ENCODE data around the gene ATAD2B. TPM values are rescaled to one million over a fixed set of nuclear protein-coding genes. Genes with fewer than 3 reads are reported as not detected.
A peak's percentile ranks its signal among the peaks of the same experiment; 100 is the strongest.

Gene ATAD2B
- total RNA-seq, 1 experiment from 2014 or later = 19.7 TPM

GRCh38 chr2:23944527-23944926 lies 17.6 kb upstream of the ATAD2B start:
- no peaks in the 10 kb centered on the region for H3K27me3 Mint-ChIP-seq (ENCODE audit: insufficient read depth, unreplicated experiment)
- H3K27ac Mint-ChIP-seq (ENCODE audit: low read depth, unreplicated experiment) = peak overlapping the region; percentile 33
- peaks cover 19% of the 10 kb centered on the region for H3K4me1 Mint-ChIP-seq (ENCODE audit: insufficient read depth, unreplicated experiment)
- TF ChIP-seq, protein P1, sequence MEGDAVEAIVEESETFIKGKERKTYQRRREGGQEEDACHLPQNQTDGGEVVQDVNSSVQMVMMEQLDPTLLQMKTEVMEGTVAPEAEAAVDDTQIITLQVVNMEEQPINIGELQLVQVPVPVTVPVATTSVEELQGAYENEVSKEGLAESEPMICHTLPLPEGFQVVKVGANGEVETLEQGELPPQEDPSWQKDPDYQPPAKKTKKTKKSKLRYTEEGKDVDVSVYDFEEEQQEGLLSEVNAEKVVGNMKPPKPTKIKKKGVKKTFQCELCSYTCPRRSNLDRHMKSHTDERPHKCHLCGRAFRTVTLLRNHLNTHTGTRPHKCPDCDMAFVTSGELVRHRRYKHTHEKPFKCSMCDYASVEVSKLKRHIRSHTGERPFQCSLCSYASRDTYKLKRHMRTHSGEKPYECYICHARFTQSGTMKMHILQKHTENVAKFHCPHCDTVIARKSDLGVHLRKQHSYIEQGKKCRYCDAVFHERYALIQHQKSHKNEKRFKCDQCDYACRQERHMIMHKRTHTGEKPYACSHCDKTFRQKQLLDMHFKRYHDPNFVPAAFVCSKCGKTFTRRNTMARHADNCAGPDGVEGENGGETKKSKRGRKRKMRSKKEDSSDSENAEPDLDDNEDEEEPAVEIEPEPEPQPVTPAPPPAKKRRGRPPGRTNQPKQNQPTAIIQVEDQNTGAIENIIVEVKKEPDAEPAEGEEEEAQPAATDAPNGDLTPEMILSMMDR (IDR thresholded peaks at IDR 0.05; ENCODE audit: unreplicated experiment) = no peak
- CTCF ChIA-PET = interaction anchor here (0.7 to 1.4 kb wide), 3 partner anchors 17 to 140 kb away, joined by 3 to 4 read pairs (median 3); partner anchors contain the start of gene TP53I3
- POLR2A ChIA-PET = interaction anchor here (1.0 to 1.4 kb wide), 2 partner anchors 17 to 18 kb away, joined by 3 to 8 read pairs; partner anchors contain the start of gene ATAD2B
- H3K36me3 Mint-ChIP-seq (ENCODE audit: insufficient read depth, unreplicated experiment) = peaks cover 13% of the 10 kb centered on the region
- peak; percentile 29 for DNase-seq (ENCODE audit: unreplicated experiment)
- H3K4me3 Mint-ChIP-seq (ENCODE audit: unreplicated experiment) = no peak overlapping the region
- intact Hi-C loops (cut with micrococcal nuclease) = loop anchor here (5.0 kb wide), 1 partner anchor 138 kb away; the partner anchor contains the start of gene TP53I3
- no peaks in the 10 kb centered on the region for H3K9me3 Mint-ChIP-seq (ENCODE audit: unreplicated experiment)
- BruUV-seq (replicated peaks) = no TSS peak

GRCh38 chr2:23943666-23944065 lies 16.7 kb upstream of the ATAD2B start:
- Mint-ChIP-seq H3K9me3 (ENCODE audit: unreplicated experiment) (no peaks in the 10 kb centered on the region), H3K4me1 (ENCODE audit: insufficient read depth, unreplicated experiment) (peaks cover 25% of the 10 kb centered on the region), H3K4me3 (ENCODE audit: unreplicated experiment) (no peak overlapping the region), H3K27me3 (ENCODE audit: insufficient read depth, unreplicated experiment) (no peaks in the 10 kb centered on the region), H3K27ac (ENCODE audit: low read depth, unreplicated experiment) (no peak overlapping the region), H3K36me3 (ENCODE audit: insufficient read depth, unreplicated experiment) (peaks cover 13% of the 10 kb centered on the region)
- DNase-seq (ENCODE audit: unreplicated experiment) = no peak
- TF ChIP-seq, protein P1 (IDR thresholded peaks at IDR 0.05; ENCODE audit: unreplicated experiment) = no peak
- CTCF ChIA-PET = interaction anchor here (0.6 kb wide), 2 partner anchors 18 to 360 kb away, joined by 3 read pairs; no protein-coding TSS in a partner anchor
- intact Hi-C loops (cut with micrococcal nuclease) = loop anchor here (5.0 kb wide), 1 partner anchor 139 kb away; the partner anchor contains the start of gene TP53I3
- no TSS peak for BruUV-seq (replicated peaks)
- POLR2A ChIA-PET = interaction anchor here (1.2 to 1.4 kb wide), 2 partner anchors 16 to 17 kb away, joined by 3 to 8 read pairs; partner anchors contain the start of gene ATAD2B

DNA sequence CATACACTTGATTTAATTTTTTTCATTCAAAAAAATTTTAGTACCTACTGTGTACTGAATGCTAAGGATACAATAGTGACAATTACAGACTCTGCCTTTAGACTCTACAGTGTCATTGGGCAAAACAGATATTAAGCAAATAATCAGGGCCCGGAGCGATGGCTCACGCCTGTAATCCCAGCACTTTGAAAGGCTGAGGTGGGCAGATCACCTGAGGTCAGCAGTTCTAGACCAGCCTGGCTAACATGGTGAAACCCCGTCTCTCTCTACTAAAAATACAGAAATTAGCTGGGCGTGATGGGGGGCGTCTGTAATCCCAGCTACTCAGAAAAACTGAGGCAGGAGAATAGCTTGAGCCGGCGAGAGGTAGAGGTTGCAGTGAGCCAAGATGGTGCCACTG lies 14.7 kb upstream of the ATAD2B start:
- no TSS peak for BruUV-seq (replicated peaks)
- Mint-ChIP-seq H3K4me3 (ENCODE audit: unreplicated experiment) (peak overlapping the region; percentile 76), H3K36me3 (ENCODE audit: insufficient read depth, unreplicated experiment) (peaks cover 13% of the 10 kb centered on the region), H3K27me3 (ENCODE audit: insufficient read depth, unreplicated experiment) (no peaks in the 10 kb centered on the region), H3K27ac (ENCODE audit: low read depth, unreplicated experiment) (peak overlapping the region; percentile 30), H3K4me1 (ENCODE audit: insufficient read depth, unreplicated experiment) (peaks cover 25% of the 10 kb centered on the region), H3K9me3 (ENCODE audit: unreplicated experiment) (no peaks in the 10 kb centered on the region)
- ChIA-PET POLR2A (interaction anchor here (0.5 to 7.0 kb wide), 17 partner anchors 9 to 491 kb away, joined by 3 to 150 read pairs (median 4); partner anchors contain the start of genes ATAD2B, PFN4, SF3B6 and TP53I3), CTCF (interaction anchor here (0.6 to 4.6 kb wide), 4 partner anchors 14 to 781 kb away, joined by 3 to 49 read pairs (median 8); partner anchors contain the start of genes ATAD2B and TP53I3)
- no peak for DNase-seq (ENCODE audit: unreplicated experiment)
- intact Hi-C loops (cut with micrococcal nuclease) = loop anchor here (5.0 kb wide), 1 partner anchor 141 kb away; the partner anchor contains the start of gene TP53I3
- TF ChIP-seq, protein P1 (IDR thresholded peaks at IDR 0.05; ENCODE audit: unreplicated experiment) = no peak

All from MCF 10A (cell line).